Activated T-cell treated with anti-CD3 and anti-CD28 coated beads, Interleukin-2, amount 50 U/mL, for 72 hours (primary cell): Measurements from ENCODE around the gene LTBP1. TPM values are rescaled to one million over a fixed set of nuclear protein-coding genes. Genes with fewer than 3 reads are reported as not detected.

Experiments used
- ATAC-seq, 2 donors: fragments of 150-1000 bp; cut with Tn5 transposase; replicated peaks in 1 of 2; 2 replicates each; pipeline ENCODE4 v1.10.0; 2021; ENCODE audit warnings: moderate library complexity in 2 of 2, mild to moderate bottlenecking in 1 of 2
- DNase-seq, 2 donors: peaks; one replicate each; pipeline ENCODE4 v3.0.0; 2021 to 2022; ENCODE audit warnings: mixed read lengths in 1 of 2
- H3K27ac Mint-ChIP-seq: one replicate; pipeline ENCODE4 v1.8.0; 2022; ENCODE audit warnings: mild to moderate bottlenecking, moderate library complexity, mixed read lengths
- H3K27me3 Mint-ChIP-seq: one replicate; pipeline ENCODE4 v1.8.0; 2022; ENCODE audit warnings: low read depth, mixed read lengths
- H3K36me3 Mint-ChIP-seq, 2 donors: one replicate each; pipeline ENCODE4 v1.8.0; 2022; ENCODE audit warnings: mixed read lengths in 2 of 2, mild to moderate bottlenecking in 1 of 2; ENCODE audit not compliant: insufficient read depth in 2 of 2
- H3K4me1 Mint-ChIP-seq: one replicate; pipeline ENCODE4 v1.8.0; 2022; ENCODE audit warnings: low read depth, mixed read lengths
- H3K4me3 Mint-ChIP-seq, 2 donors: one replicate each; pipeline ENCODE4 v1.8.0; 2022; ENCODE audit warnings: mild to moderate bottlenecking in 2 of 2, mixed read lengths in 2 of 2, moderate library complexity in 2 of 2
- H3K9me3 Mint-ChIP-seq, 2 donors: one replicate each; pipeline ENCODE4 v1.8.0; 2022; ENCODE audit warnings: mixed read lengths in 2 of 2
- total RNA-seq, 2 donors: library from RNA; stranded (reverse); gene quantifications; one replicate each; pipeline ENCODE4 v1.2.3, GENCODE V29; 2022

The LTBP1 gene
- total RNA-seq, 2 donors from 2014 or later, result 0.50 to 0.67 TPM

DNA sequence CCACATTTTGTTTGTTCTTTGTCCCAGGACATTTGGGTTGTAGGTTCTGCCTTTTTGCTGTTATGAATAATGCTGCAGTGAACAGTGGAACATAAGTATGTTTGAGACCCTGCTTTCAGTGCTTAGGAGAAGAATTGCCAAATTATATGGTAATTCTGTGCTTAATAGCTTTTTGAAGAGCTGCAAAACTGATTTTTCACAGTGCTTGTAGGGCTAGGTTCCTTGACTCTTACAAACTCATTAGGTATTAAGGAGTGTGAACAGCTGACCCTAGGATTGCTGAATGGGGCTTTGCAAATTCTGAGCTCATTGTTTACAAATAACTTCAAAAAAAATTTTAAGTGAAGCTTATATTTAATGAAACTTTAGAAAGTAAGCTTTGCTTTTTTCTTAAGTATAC is 154.2 kb downstream of the LTBP1 start:
- no peak for ATAC-seq
- no peak overlapping the region for H3K27ac Mint-ChIP-seq
- H3K27me3 Mint-ChIP-seq, result peaks cover 36% of the 10 kb centered on the region
- H3K9me3 Mint-ChIP-seq, result no peaks in the 10 kb centered on the region
- no peaks in the 10 kb centered on the region for H3K4me1 Mint-ChIP-seq
- no peak for DNase-seq
- H3K4me3 Mint-ChIP-seq, result no peak overlapping the region
- peaks cover 0 to 1% of the 10 kb centered on the region in 2 donors for H3K36me3 Mint-ChIP-seq

- no peak overlapping the region for H3K4me3 Mint-ChIP-seq
Observed at GRCh38 chr2:33104052-33104623, 157.4 kb downstream of the LTBP1 start.

DNA sequence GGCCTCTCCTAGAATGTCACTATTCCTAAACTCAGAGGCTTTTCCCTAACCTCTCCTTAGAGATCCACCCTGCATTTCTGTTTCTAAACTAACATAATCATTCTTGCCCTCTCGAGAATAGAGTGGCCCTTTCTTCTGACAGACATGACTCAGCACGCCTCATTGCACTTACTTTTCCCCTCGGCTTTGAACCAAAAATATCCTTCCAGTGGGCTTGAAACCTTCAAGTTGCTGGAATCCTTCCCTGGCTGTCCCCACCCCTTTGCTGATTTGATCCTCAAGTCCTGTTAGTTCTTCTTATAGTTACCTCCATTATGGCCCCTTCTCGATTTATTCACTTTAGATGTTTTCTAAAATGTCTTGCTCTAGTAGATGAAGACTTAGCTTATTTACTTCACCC is 158.0 kb downstream of the LTBP1 start:
- H3K4me1 Mint-ChIP-seq, result no peaks in the 10 kb centered on the region
- peaks cover 37% of the 10 kb centered on the region for H3K27me3 Mint-ChIP-seq

More at GRCh38 chr2:33104052-33104623, 157.4 kb downstream of the LTBP1 start:
- ATAC-seq, result no peak
- Mint-ChIP-seq H3K27ac (no peak overlapping the region), H3K27me3 (peaks cover 41% of the 10 kb centered on the region), H3K9me3 (no peaks in the 10 kb centered on the region), H3K4me1 (no peaks in the 10 kb centered on the region), H3K36me3 (peaks cover 0 to 1% of the 10 kb centered on the region in 2 donors)
- no peak for DNase-seq

DNA sequence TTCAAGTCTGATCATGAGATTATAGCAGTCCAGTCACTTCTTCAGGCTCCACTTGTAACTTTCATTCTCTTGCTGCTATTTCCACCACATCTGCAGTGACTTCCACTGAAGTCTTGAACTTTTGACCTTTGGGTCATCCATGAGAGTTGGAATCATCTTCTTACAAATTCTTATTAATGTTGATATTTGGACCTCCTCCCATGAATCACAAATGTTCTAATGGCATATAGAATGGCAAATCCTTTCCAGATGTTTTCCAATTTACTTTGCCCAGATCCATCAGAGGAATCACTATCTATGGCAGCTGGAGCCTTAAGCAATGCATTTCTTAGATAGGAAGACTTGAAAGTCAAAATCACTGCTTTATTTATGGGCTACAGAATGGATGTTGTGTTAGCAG is 159.4 kb downstream of the LTBP1 start:
- Mint-ChIP-seq H3K9me3 (no peaks in the 10 kb centered on the region), H3K4me1 (no peaks in the 10 kb centered on the region), H3K4me3 (no peak overlapping the region), H3K36me3 (no peaks in the 10 kb centered on the region), H3K27me3 (peaks cover 46% of the 10 kb centered on the region), H3K27ac (no peak overlapping the region)
- no peak for DNase-seq
- ATAC-seq, result no peak

More for the DNA sequence above, 158.0 kb downstream of the LTBP1 start:
- peaks cover 0 to 1% of the 10 kb centered on the region in 2 donors for H3K36me3 Mint-ChIP-seq
- no peak overlapping the region for H3K27ac Mint-ChIP-seq
- no peaks in the 10 kb centered on the region for H3K9me3 Mint-ChIP-seq
- no peak overlapping the region for H3K4me3 Mint-ChIP-seq
- DNase-seq (no peak), ATAC-seq (no peak)

GRCh38 chr2:33107690-33108482 is 161.1 kb downstream of the LTBP1 start:
- Mint-ChIP-seq H3K27ac (no peak overlapping the region), H3K27me3 (peaks cover 48% of the 10 kb centered on the region), H3K4me3 (no peak overlapping the region), H3K36me3 (no peaks in the 10 kb centered on the region), H3K4me1 (no peaks in the 10 kb centered on the region), H3K9me3 (no peaks in the 10 kb centered on the region)
- DNase-seq, result no peak
- ATAC-seq, result no peak

- H3K4me3 Mint-ChIP-seq, result no peak overlapping the region
- no peaks in the 10 kb centered on the region for H3K4me1 Mint-ChIP-seq
- DNase-seq, result no peak
- no peaks in the 10 kb centered on the region for H3K9me3 Mint-ChIP-seq
- no peak for ATAC-seq
- peaks cover 47% of the 10 kb centered on the region for H3K27me3 Mint-ChIP-seq
- H3K27ac Mint-ChIP-seq, result no peak overlapping the region
- no peaks in the 10 kb centered on the region for H3K36me3 Mint-ChIP-seq
Observed at GRCh38 chr2:33108483-33109443, 162.0 kb downstream of the LTBP1 start.

- no peaks in the 10 kb centered on the region for H3K36me3 Mint-ChIP-seq
Observed at GRCh38 chr2:33110461-33110860, 163.7 kb downstream of the LTBP1 start.

GRCh38 chr2:33111002-33111446 is 164.3 kb downstream of the LTBP1 start:
- Mint-ChIP-seq H3K4me3 (no peak overlapping the region), H3K36me3 (no peaks in the 10 kb centered on the region), H3K27me3 (peaks cover 33% of the 10 kb centered on the region), H3K4me1 (no peaks in the 10 kb centered on the region), H3K27ac (no peak overlapping the region), H3K9me3 (no peaks in the 10 kb centered on the region)
- ATAC-seq (no peak), DNase-seq (no peak)

More at GRCh38 chr2:33110461-33110860, 163.7 kb downstream of the LTBP1 start:
- Mint-ChIP-seq H3K9me3 (no peaks in the 10 kb centered on the region), H3K27me3 (peaks cover 33% of the 10 kb centered on the region), H3K4me1 (no peaks in the 10 kb centered on the region), H3K27ac (no peak overlapping the region), H3K4me3 (no peak overlapping the region)
- no peak for DNase-seq
- no peak for ATAC-seq

- DNase-seq, result no peak
- Mint-ChIP-seq H3K4me1 (no peaks in the 10 kb centered on the region), H3K9me3 (no peaks in the 10 kb centered on the region), H3K36me3 (no peaks in the 10 kb centered on the region), H3K4me3 (no peak overlapping the region), H3K27ac (no peak overlapping the region), H3K27me3 (peaks cover 28% of the 10 kb centered on the region)
- ATAC-seq, result no peak
Observed at GRCh38 chr2:33115196-33115595, 168.4 kb downstream of the LTBP1 start.

GRCh38 chr2:33115728-33116127 is 169.0 kb downstream of the LTBP1 start:
- Mint-ChIP-seq H3K27me3 (peaks cover 23% of the 10 kb centered on the region), H3K4me1 (no peaks in the 10 kb centered on the region), H3K9me3 (no peaks in the 10 kb centered on the region), H3K27ac (no peak overlapping the region), H3K36me3 (no peaks in the 10 kb centered on the region), H3K4me3 (no peak overlapping the region)
- ATAC-seq, result no peak
- no peak for DNase-seq

- ATAC-seq (no peak), DNase-seq (no peak)
- Mint-ChIP-seq H3K4me1 (no peaks in the 10 kb centered on the region), H3K4me3 (no peak overlapping the region), H3K27me3 (peaks cover 17% of the 10 kb centered on the region), H3K9me3 (no peaks in the 10 kb centered on the region), H3K36me3 (no peaks in the 10 kb centered on the region), H3K27ac (no peak overlapping the region)
Observed at GRCh38 chr2:33116799-33117198, 170.0 kb downstream of the LTBP1 start.

GRCh38 chr2:33118651-33119050 is 171.9 kb downstream of the LTBP1 start:
- no peaks in the 10 kb centered on the region for H3K9me3 Mint-ChIP-seq
- H3K27ac Mint-ChIP-seq, result no peak overlapping the region
- no peak overlapping the region for H3K4me3 Mint-ChIP-seq
- no peaks in the 10 kb centered on the region for H3K36me3 Mint-ChIP-seq
- H3K4me1 Mint-ChIP-seq, result no peaks in the 10 kb centered on the region
- H3K27me3 Mint-ChIP-seq, result peaks cover 10% of the 10 kb centered on the region
- DNase-seq (no peak), ATAC-seq (no peak)

GRCh38 chr2:33121416-33121815 is 174.7 kb downstream of the LTBP1 start:
- no peak overlapping the region for H3K27ac Mint-ChIP-seq
- DNase-seq, result no peak
- no peaks in the 10 kb centered on the region for H3K9me3 Mint-ChIP-seq
- no peak for ATAC-seq
- H3K36me3 Mint-ChIP-seq, result no peaks in the 10 kb centered on the region
- no peaks in the 10 kb centered on the region for H3K4me1 Mint-ChIP-seq
- peaks cover 18% of the 10 kb centered on the region for H3K27me3 Mint-ChIP-seq
- no peak overlapping the region for H3K4me3 Mint-ChIP-seq
